GM19438 (cell line): ENCODE data around the gene FBXW12.
"Not testable (repeated sequence)": the region's sequence is repeated elsewhere in the genome, so short reads cannot be mapped to it uniquely, and the experiment has no call there.

Experiments used
- ATAC-seq: cut with Tn5 transposase; IDR thresholded peaks from one replicate; pipeline ENCODE4 v1.9.1; 2021; ENCODE audit warnings: low read depth; ENCODE audit not compliant: unreplicated experiment

FBXW12 gene

DNA sequence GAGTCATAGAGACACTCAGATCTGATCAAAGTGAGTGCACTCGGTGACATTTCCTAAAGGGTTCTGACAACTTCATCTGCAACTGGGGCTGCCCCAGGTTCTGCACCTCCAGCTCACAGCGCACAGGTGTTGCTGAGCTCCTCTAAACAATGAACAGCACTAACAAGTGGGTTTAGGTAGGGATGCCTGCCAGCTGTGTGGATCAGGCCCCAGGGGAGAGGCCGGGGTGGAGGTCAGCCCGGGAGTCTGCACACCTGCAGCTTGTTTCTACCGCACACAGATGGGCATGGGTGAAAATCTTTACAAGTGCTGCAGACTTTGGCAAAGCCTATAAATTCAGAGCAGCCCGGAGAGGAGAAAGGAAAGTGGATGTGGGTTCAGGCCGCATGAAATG lies 355 bp downstream of the FBXW12 start:
- ATAC-seq: no peak

- no peak for ATAC-seq
Observed at GRCh38 chr3:48372862-48373435, 930 bp downstream of the FBXW12 start.

DNA sequence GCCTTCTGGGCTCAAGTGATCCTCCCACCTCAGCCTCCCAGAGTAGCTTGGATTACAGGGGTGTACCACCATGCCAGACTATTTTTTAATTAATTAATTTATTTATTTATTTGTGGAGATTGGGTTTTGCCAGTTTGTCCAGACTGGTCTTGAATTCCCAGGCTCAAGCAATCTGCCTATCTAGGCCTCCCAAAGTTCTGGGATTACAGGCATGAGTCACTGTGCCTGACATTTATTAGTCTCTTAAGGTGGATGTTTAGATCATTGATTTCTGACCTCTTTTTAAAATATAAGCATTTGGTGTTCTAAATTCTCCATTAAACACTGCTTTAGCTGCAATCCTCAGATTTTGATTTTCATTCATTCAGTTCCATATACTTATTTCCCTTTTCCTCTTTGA lies 15.6 kb downstream of the FBXW12 start:
- ATAC-seq: no peak

GRCh38 chr3:48388966-48389365 lies 16.9 kb downstream of the FBXW12 start:
- no peak for ATAC-seq

DNA sequence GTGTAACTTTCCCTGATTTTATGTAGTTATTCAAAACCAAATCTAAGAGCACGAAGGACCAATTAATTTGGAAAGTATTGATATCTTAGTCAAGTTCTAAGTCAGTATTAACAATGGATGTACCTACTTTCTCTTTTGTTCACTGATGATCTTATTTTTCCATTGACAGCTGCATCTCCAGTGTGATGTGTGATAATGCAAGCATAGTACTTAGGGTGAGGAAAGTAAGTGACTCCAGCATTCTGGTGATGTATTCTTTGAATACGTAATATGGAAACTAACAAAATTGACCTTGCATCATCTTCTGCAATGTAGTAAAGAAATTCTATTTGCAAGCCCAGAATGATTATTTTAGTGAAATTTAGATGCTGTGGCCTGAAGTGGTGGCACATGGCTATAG lies 22.4 kb downstream of the FBXW12 start:
- no peak for ATAC-seq

GRCh38 chr3:48395714-48396113 lies 23.7 kb downstream of the FBXW12 start:
- ATAC-seq: no peak

GRCh38 chr3:48397767-48398681 lies 26.0 kb downstream of the FBXW12 start:
- ATAC-seq: no peak

DNA sequence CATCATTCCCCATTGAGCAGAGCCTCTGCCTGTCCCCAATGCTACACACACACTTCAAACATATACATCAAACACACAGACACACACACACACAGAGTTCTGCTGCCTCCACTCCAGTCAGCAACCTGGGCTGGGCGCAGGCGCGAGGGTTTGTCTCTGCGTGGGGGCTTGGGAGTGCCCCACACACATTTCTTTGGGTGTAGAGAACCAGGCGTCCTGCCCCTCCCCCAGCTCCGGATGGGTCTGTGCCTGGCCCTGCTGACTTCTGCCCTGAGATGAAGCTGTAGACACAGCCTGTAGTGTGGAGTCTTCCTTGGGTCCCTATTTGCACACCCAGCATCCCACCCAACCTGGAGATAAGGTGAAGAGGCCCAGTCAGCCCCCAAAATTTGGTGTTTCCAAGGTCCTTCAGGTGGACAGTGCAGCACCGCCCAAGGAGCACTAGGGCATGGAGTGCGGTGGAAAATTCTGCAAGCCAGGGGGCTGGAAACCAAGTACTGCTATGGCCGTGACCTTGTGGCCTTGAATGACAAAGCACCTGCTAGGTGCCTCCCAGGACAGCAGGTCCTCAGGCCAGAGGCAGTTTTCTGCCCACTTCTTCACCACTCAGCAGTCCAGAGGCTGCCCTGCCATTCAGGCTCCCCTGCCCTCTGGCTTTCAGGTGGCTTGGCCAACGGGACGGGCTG lies 26.8 kb downstream of the FBXW12 start:
- ATAC-seq: no peak

- no peak for ATAC-seq
Observed at GRCh38 chr3:48399387-48400172, 27.6 kb downstream of the FBXW12 start.

GRCh38 chr3:48400824-48401433 lies 28.9 kb downstream of the FBXW12 start:
- no peak for ATAC-seq

DNA sequence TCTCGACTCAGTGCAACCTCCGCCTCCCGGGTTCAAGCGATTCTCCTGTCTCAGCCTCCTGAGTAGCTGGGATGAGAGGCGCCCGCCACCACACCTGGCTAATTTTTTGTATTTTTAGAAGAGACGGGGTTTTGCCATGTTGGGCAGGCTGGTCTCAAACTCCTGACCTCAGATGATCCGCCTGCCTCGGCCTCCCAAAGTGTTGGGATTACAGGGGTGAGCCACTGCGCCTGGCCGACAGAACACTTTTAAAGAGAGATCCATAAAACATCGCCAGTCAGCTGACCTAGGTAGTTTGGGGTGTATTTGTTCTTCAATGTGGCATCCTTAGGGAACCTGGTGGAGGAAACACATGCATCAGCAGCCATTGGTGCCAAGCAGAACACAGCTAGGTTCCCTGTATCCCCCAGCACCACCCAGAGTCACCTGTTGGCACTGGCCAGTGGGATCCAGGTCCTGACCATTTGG lies 29.4 kb downstream of the FBXW12 start:
- not testable (repeated sequence) for ATAC-seq

- no peak for ATAC-seq
Observed at GRCh38 chr3:48402281-48402732, 30.3 kb downstream of the FBXW12 start.

GRCh38 chr3:48402907-48403306 lies 30.9 kb downstream of the FBXW12 start:
- ATAC-seq: no peak

GRCh38 chr3:48403533-48404439 lies 31.8 kb downstream of the FBXW12 start:
- no peak for ATAC-seq

- no peak for ATAC-seq
Observed at GRCh38 chr3:48404440-48405342, 32.7 kb downstream of the FBXW12 start.

DNA sequence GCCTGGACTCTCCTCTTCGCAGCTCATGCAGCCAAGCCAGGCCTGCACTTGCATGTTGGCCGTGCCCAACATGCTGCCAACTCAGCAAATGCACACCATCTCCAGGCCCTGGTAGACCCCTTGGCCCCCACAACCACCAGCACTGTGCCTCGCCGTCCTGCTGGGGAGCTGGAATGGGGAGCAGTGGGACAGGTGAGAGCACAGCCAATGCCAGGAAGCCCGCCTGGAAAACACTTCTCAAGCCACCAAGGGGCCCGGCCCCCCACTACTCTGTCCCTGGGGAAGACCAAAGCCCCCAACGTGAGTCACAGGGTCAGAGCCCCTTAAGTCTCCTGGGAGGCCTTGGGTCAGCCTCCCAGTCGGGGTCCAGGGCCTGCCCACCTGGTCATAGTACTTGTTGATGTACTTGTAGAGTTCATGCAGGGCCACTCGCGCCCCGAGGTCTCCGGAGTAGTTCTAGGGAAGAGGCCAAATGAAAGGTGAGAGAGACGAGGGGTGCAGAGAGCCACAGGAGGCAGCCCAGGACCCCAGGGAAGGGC lies 33.4 kb downstream of the FBXW12 start:
- no peak for ATAC-seq

- ATAC-seq: no peak
Observed at GRCh38 chr3:48405971-48406370, 34.0 kb downstream of the FBXW12 start.
